ENCODE results near the gene DCLK1. TPM values are rescaled to one million over a fixed set of nuclear protein-coding genes. Genes with fewer than 3 reads are reported as not detected.

DCLK1 gene
- total and polyA plus RNA-seq, 10 donors: 2.0 to 22.1 (median 11.7) TPM

GRCh38 chr13:35787937-35788336 lies 343.2 kb downstream of the DCLK1 start:
- intact Hi-C loops (cut with DNase I; ENCODE audit: low total_unique reads): no loop called here
- Histone ChIP-seq H3K4me1 (no peaks in the 10 kb centered on the region), H3K27me3 (replicated peaks in 1 of 7) (no peaks in the 10 kb centered on the region), H3K27ac (no peak overlapping the region), H3K36me3 (no peaks in the 10 kb centered on the region), H3K4me3 (no peak overlapping the region), H3K9me3 (no peaks in the 10 kb centered on the region)
- DNase-seq: no peak
- WGBS, 5 donors: 54 to 70% (median 67%) methylated on average over 3 of the region's 3 CpGs
- no peak for TF ChIP-seq POLR2AphosphoS5 (IDR thresholded peaks at IDR 0.05)
- TF ChIP-seq POLR2A (IDR thresholded peaks at IDR 0.05): no peak
- TF ChIP-seq CTCF (IDR thresholded peaks at IDR 0.05 in 8 of 11, conservative IDR thresholded peaks at IDR 0.05 in 3 of 11): no peak

GRCh38 chr13:35785576-35786303 lies 345.4 kb downstream of the DCLK1 start:
- no peaks in the 10 kb centered on the region for H3K27me3 ChIP-seq (replicated peaks in 1 of 7)
- H3K4me1 ChIP-seq: no peaks in the 10 kb centered on the region
- H3K9me3 ChIP-seq: no peaks in the 10 kb centered on the region
- DNase-seq: no peak
- TF ChIP-seq CTCF (IDR thresholded peaks at IDR 0.05 in 8 of 11, conservative IDR thresholded peaks at IDR 0.05 in 3 of 11) (no peak), POLR2A (IDR thresholded peaks at IDR 0.05) (no peak), POLR2AphosphoS5 (IDR thresholded peaks at IDR 0.05) (no peak)
- no peak overlapping the region for H3K27ac ChIP-seq
- WGBS, 5 donors: 83 to 91% (median 88%) methylated on average over 12 of the region's 12 CpGs
- no peaks in the 10 kb centered on the region for H3K36me3 ChIP-seq
- intact Hi-C loops (cut with DNase I; ENCODE audit: low total_unique reads): no loop called here
- no peak overlapping the region for H3K4me3 ChIP-seq

GRCh38 chr13:35784286-35784951 lies 346.8 kb downstream of the DCLK1 start:
- H3K4me1 ChIP-seq: no peaks in the 10 kb centered on the region
- H3K9me3 ChIP-seq: no peaks in the 10 kb centered on the region
- H3K4me3 ChIP-seq: no peak overlapping the region
- H3K36me3 ChIP-seq: no peaks in the 10 kb centered on the region
- no peak overlapping the region for H3K27ac ChIP-seq
- TF ChIP-seq POLR2A (IDR thresholded peaks at IDR 0.05) (no peak), CTCF (IDR thresholded peaks at IDR 0.05 in 8 of 11, conservative IDR thresholded peaks at IDR 0.05 in 3 of 11) (no peak), POLR2AphosphoS5 (IDR thresholded peaks at IDR 0.05) (no peak)
- no peak for DNase-seq
- intact Hi-C loops (cut with DNase I; ENCODE audit: low total_unique reads): no loop called here
- H3K27me3 ChIP-seq (replicated peaks in 1 of 7): no peaks in the 10 kb centered on the region
- WGBS, 5 donors: 81 to 91% (median 88%) methylated on average over 8 to 10 of the region's 10 CpGs

GRCh38 chr13:35782793-35783192 lies 348.4 kb downstream of the DCLK1 start:
- no peak for TF ChIP-seq POLR2AphosphoS5 (IDR thresholded peaks at IDR 0.05)
- no peak for TF ChIP-seq CTCF (IDR thresholded peaks at IDR 0.05 in 8 of 11, conservative IDR thresholded peaks at IDR 0.05 in 3 of 11)
- TF ChIP-seq POLR2A (IDR thresholded peaks at IDR 0.05): no peak
- intact Hi-C loops (cut with DNase I; ENCODE audit: low total_unique reads): no loop called here
- Histone ChIP-seq H3K9me3 (no peaks in the 10 kb centered on the region), H3K4me3 (no peak overlapping the region), H3K27me3 (replicated peaks in 1 of 7) (no peaks in the 10 kb centered on the region), H3K36me3 (no peaks in the 10 kb centered on the region), H3K4me1 (no peaks in the 10 kb centered on the region), H3K27ac (no peak overlapping the region)
- DNase-seq: no peak
- 87 to 96% (median 94%) methylated on average over 2 of the region's 2 CpGs for WGBS, 5 donors

All from spleen (tissue), 11 donors.